ENCODE results near the gene TMEM185B. TPM values are rescaled to one million over a fixed set of nuclear protein-coding genes. Genes with fewer than 3 reads are reported as not detected.

Gene TMEM185B
- total RNA-seq, 4 donors from 2014 or later: 12.1 to 23.2 (median 17.8) TPM

GRCh38 chr2:120221616-120222015 is 1.6 kb downstream of the TMEM185B start:
- no peak overlapping the region for H3K27ac ChIP-seq
- no peak for DNase-seq
- no peaks in the 10 kb centered on the region for H3K27me3 ChIP-seq
- intact Hi-C loops (cut with DNase I; ENCODE audit: low total_unique reads) (no loop called here), in situ Hi-C loops (cut with MboI; ENCODE audit: low pct_ligation_motif_present in 1 of 4, low pct_unique_long_range_greater_than_20kb in 1 of 4, low sequenced_read_pairs in 3 of 4) (loop anchor here in 1 of 4 donors (10.0 kb wide), 1 partner anchor 93 kb away; no protein-coding TSS in a partner anchor)
- TF ChIP-seq POLR2AphosphoS5 (IDR thresholded peaks at IDR 0.05): no peak
- no peak for TF ChIP-seq POLR2A (IDR thresholded peaks at IDR 0.05)
- no peak for TF ChIP-seq EP300 (IDR thresholded peaks at IDR 0.05; ENCODE audit: low read depth)
- no peak for TF ChIP-seq CTCF (IDR thresholded peaks at IDR 0.05)
- no peak overlapping the region for H3K4me3 ChIP-seq
- H3K4me1 ChIP-seq: peaks cover 8 to 26% (median 23%) of the 10 kb centered on the region in 4 donors
- WGBS, 2 donors (ENCODE audit: low coverage in 1 of 2): 85 to 88% methylated on average over 2 to 8 of the region's 8 CpGs
- no peaks in the 10 kb centered on the region for H3K9me3 ChIP-seq
- no peaks in the 10 kb centered on the region for H3K36me3 ChIP-seq

GRCh38 chr2:120220756-120221155 is 2.4 kb downstream of the TMEM185B start:
- peaks cover 8 to 26% (median 23%) of the 10 kb centered on the region in 4 donors for H3K4me1 ChIP-seq
- H3K4me3 ChIP-seq: no peak overlapping the region
- no peaks in the 10 kb centered on the region for H3K9me3 ChIP-seq
- in situ Hi-C loops (cut with MboI; ENCODE audit: low pct_ligation_motif_present in 1 of 4, low pct_unique_long_range_greater_than_20kb in 1 of 4, low sequenced_read_pairs in 3 of 4): loop anchor here in 1 of 4 donors (10.0 kb wide), 1 partner anchor 94 kb away; no protein-coding TSS in a partner anchor
- DNase-seq: no peak
- intact Hi-C loops (cut with DNase I; ENCODE audit: low total_unique reads): no loop called here
- 83 to 89% methylated on average over 2 of the region's 2 CpGs for WGBS, 2 donors (ENCODE audit: low coverage in 1 of 2)
- H3K27me3 ChIP-seq: no peaks in the 10 kb centered on the region
- TF ChIP-seq EP300 (IDR thresholded peaks at IDR 0.05; ENCODE audit: low read depth) (no peak), POLR2A (IDR thresholded peaks at IDR 0.05) (no peak), POLR2AphosphoS5 (IDR thresholded peaks at IDR 0.05) (no peak), CTCF (IDR thresholded peaks at IDR 0.05) (no peak)
- H3K27ac ChIP-seq: no peak overlapping the region
- no peaks in the 10 kb centered on the region for H3K36me3 ChIP-seq

- peaks cover 8 to 26% (median 23%) of the 10 kb centered on the region in 4 donors for H3K4me1 ChIP-seq
- DNase-seq: no peak
- no peak overlapping the region for H3K27ac ChIP-seq
- in situ Hi-C loops (cut with MboI; ENCODE audit: low pct_ligation_motif_present in 1 of 4, low pct_unique_long_range_greater_than_20kb in 1 of 4, low sequenced_read_pairs in 3 of 4) (loop anchor here in 1 of 4 donors (10.0 kb wide), 1 partner anchor 95 kb away; no protein-coding TSS in a partner anchor), intact Hi-C loops (cut with DNase I; ENCODE audit: low total_unique reads) (no loop called here)
- H3K9me3 ChIP-seq: no peaks in the 10 kb centered on the region
- H3K4me3 ChIP-seq: no peak overlapping the region
- WGBS, 2 donors (ENCODE audit: low coverage in 1 of 2): 80 to 94% methylated on average over 1 to 5 of the region's 5 CpGs
- no peak for TF ChIP-seq CTCF (IDR thresholded peaks at IDR 0.05)
- no peak for TF ChIP-seq POLR2AphosphoS5 (IDR thresholded peaks at IDR 0.05)
- no peak for TF ChIP-seq EP300 (IDR thresholded peaks at IDR 0.05; ENCODE audit: low read depth)
- no peak for TF ChIP-seq POLR2A (IDR thresholded peaks at IDR 0.05)
- H3K27me3 ChIP-seq: no peaks in the 10 kb centered on the region
- no peaks in the 10 kb centered on the region for H3K36me3 ChIP-seq
Observed at GRCh38 chr2:120219766-120220165, 3.4 kb downstream of the TMEM185B start.

- Histone ChIP-seq H3K27ac (no peak overlapping the region), H3K4me3 (no peak overlapping the region), H3K4me1 (peaks cover 7 to 24% (median 22%) of the 10 kb centered on the region in 4 donors), H3K36me3 (no peaks in the 10 kb centered on the region), H3K9me3 (no peaks in the 10 kb centered on the region), H3K27me3 (no peaks in the 10 kb centered on the region)
- intact Hi-C loops (cut with DNase I; ENCODE audit: low total_unique reads): no loop called here
- TF ChIP-seq POLR2AphosphoS5 (IDR thresholded peaks at IDR 0.05) (no peak), CTCF (IDR thresholded peaks at IDR 0.05) (no peak), POLR2A (IDR thresholded peaks at IDR 0.05) (no peak), EP300 (IDR thresholded peaks at IDR 0.05; ENCODE audit: low read depth) (no peak)
- DNase-seq: no peak
- in situ Hi-C loops (cut with MboI; ENCODE audit: low pct_ligation_motif_present in 1 of 4, low pct_unique_long_range_greater_than_20kb in 1 of 4, low sequenced_read_pairs in 3 of 4): no loop called here
- WGBS, 2 donors (ENCODE audit: low coverage in 1 of 2): 93 to 100% methylated on average over 1 to 5 of the region's 5 CpGs
Observed at GRCh38 chr2:120219291-120219690, 3.9 kb downstream of the TMEM185B start.
